Endothelial cell (in vitro differentiated cells): Measurements from ENCODE around the gene HTR3D. TPM values are rescaled to one million over a fixed set of nuclear protein-coding genes. Genes with fewer than 3 reads are reported as not detected.
"Not testable (repeated sequence)": the region's sequence is repeated elsewhere in the genome, so short reads cannot be mapped to it uniquely, and the experiment has no call there.

ENCODE experiments used
- DNase-seq: peaks from one replicate; pipeline ENCODE4 v3.0.0; 2021; ENCODE audit warnings: low spot score
- H3K27ac Mint-ChIP-seq: one replicate; pipeline ENCODE4 v1.8.0; 2021; ENCODE audit warnings: mixed read lengths, inconsistent platforms; ENCODE audit not compliant: unreplicated experiment
- H3K27me3 Mint-ChIP-seq: one replicate; pipeline ENCODE4 v1.8.0; 2021; ENCODE audit warnings: mild to moderate bottlenecking, moderate library complexity, mixed read lengths, inconsistent platforms; ENCODE audit not compliant: unreplicated experiment
- H3K36me3 Mint-ChIP-seq: one replicate; pipeline ENCODE4 v1.8.0; 2021; ENCODE audit warnings: mild to moderate bottlenecking, low read depth, mixed read lengths, inconsistent platforms; ENCODE audit not compliant: unreplicated experiment
- H3K4me1 Mint-ChIP-seq: one replicate; pipeline ENCODE4 v1.8.0; 2021; ENCODE audit warnings: mild to moderate bottlenecking, mixed read lengths, inconsistent platforms; ENCODE audit not compliant: unreplicated experiment
- H3K4me3 Mint-ChIP-seq: one replicate; pipeline ENCODE4 v1.8.0; 2021; ENCODE audit warnings: mild to moderate bottlenecking, mixed read lengths, inconsistent platforms; ENCODE audit not compliant: unreplicated experiment
- H3K9me3 Mint-ChIP-seq: one replicate; pipeline ENCODE4 v1.8.0; 2021; ENCODE audit warnings: mixed read lengths, inconsistent platforms; ENCODE audit not compliant: unreplicated experiment
- total RNA-seq: library from RNA; stranded (reverse); fragmentation: NEBNext Ultra II Directional; extraction: Animal tissue kit (Norgen Biotek cat#: 25700); gene quantifications from one replicate; pipeline ENCODE4 v1.2.1, GENCODE V29; 2021; ENCODE audit not compliant: unreplicated experiment
- TF ChIP-seq, protein P1 (sequence below): fragments of 200-600 bp; sonication (generic); IDR thresholded peaks from one replicate; pipeline ENCODE4 v1.5.0; 2021; ENCODE audit warnings: antibody characterized with exemption; ENCODE audit not compliant: unreplicated experiment

The HTR3D gene
- total RNA-seq, 1 donor from 2014 or later, result not detected

DNA sequence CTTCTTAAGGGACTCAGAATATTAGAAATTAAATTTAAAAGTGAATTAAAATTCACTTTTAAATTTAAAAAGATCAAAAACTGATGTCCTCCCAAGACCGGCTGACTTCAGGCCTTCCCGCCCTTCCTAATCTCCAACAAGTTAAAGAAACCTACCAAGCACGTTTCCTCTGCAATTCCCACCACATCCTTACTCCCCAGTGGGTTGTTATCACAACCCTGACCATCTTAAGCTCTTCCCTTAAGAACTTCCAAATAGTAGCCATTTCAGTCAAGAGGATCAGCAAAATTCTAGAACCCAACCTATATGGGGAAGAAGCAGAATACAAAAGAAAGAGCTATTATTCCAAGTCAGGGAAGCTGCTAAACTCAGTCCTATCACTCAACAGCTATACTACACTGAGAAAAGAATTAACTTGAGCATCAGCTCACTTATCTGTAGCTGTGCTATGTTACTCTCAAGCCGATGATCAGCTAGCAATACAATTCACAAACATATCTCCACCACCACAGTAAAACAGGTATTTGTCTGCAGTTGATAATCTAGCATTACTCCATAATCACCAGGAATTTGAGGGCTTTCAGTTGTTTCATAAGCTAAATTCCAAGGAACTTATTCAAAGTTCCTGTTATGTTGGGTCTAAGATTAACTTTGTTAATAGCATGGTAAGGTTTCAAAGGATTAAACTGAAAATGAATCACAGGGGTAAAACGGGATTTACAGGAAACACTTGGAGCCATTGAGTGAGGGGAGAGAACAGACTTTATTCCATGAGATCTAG lies 28.2 kb upstream of the HTR3D start:
- H3K4me3 Mint-ChIP-seq, result no peak overlapping the region
- no peaks in the 10 kb centered on the region for H3K9me3 Mint-ChIP-seq
- peaks cover 5% of the 10 kb centered on the region for H3K27me3 Mint-ChIP-seq

DNA sequence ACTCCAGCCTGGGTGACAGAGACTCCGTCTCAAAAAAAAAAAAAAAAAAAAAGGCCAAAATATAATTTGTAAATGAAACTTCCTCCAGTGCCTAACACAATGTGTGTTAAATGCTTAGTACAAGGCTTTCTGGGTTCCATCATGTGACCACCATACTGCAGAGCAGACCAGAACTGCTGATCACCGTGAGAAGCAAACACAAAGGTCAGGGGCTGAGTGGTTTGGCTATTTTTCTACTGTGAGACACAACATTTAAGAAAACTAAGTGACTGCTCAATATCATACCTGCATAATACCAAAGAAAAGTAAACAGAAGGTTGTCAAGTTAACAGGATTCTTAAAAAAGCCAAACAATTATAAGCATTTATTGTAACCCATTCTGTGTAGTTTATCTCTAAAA lies 27.1 kb upstream of the HTR3D start:
- peaks cover 5% of the 10 kb centered on the region for H3K27me3 Mint-ChIP-seq
- H3K4me3 Mint-ChIP-seq, result no peak overlapping the region
- TF ChIP-seq, protein P1, sequence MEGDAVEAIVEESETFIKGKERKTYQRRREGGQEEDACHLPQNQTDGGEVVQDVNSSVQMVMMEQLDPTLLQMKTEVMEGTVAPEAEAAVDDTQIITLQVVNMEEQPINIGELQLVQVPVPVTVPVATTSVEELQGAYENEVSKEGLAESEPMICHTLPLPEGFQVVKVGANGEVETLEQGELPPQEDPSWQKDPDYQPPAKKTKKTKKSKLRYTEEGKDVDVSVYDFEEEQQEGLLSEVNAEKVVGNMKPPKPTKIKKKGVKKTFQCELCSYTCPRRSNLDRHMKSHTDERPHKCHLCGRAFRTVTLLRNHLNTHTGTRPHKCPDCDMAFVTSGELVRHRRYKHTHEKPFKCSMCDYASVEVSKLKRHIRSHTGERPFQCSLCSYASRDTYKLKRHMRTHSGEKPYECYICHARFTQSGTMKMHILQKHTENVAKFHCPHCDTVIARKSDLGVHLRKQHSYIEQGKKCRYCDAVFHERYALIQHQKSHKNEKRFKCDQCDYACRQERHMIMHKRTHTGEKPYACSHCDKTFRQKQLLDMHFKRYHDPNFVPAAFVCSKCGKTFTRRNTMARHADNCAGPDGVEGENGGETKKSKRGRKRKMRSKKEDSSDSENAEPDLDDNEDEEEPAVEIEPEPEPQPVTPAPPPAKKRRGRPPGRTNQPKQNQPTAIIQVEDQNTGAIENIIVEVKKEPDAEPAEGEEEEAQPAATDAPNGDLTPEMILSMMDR, result no peak
- no peaks in the 10 kb centered on the region for H3K9me3 Mint-ChIP-seq
- no peak overlapping the region for H3K27ac Mint-ChIP-seq
- H3K4me1 Mint-ChIP-seq, result peaks cover 25% of the 10 kb centered on the region
- DNase-seq, result no peak
- peaks cover 4% of the 10 kb centered on the region for H3K36me3 Mint-ChIP-seq

More for the DNA sequence above, 28.2 kb upstream of the HTR3D start:
- Mint-ChIP-seq H3K4me1 (peaks cover 25% of the 10 kb centered on the region), H3K27ac (no peak overlapping the region), H3K36me3 (peaks cover 4% of the 10 kb centered on the region)
- TF ChIP-seq, protein P1, result no peak
- no peak for DNase-seq

DNA sequence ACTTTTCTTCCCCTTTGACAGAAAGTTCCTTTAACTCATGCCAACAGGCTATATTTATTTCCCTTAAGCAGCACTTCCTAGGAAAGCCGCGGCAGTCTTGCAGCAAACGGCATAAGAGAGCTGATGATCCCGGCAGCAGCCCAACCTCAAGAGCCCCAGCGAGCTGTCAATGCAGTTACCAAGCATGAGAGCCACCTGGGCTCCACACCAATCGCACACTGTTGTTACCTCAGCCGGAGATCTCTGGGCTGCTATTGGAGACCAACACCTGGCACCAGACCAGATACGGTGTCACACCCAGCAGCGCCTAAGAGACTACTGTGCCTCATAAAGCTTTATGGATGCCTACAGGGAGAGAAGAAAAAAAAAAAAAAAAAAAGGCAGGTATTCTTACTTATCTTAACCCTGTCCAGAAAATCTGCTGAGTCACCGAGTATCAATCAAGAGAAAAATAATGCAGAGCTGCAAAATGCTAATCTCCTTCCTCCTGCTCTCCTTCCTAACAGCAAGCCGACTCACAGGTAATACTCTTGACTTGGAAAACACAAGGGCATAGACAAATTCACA lies 25.5 kb upstream of the HTR3D start:
- TF ChIP-seq, protein P1, result no peak
- Mint-ChIP-seq H3K4me3 (no peak overlapping the region), H3K27me3 (peaks cover 6% of the 10 kb centered on the region), H3K9me3 (no peaks in the 10 kb centered on the region), H3K27ac (peak overlapping the region; percentile 59), H3K36me3 (peaks cover 4% of the 10 kb centered on the region), H3K4me1 (peaks cover 25% of the 10 kb centered on the region)
- peak; percentile 22 for DNase-seq

DNA sequence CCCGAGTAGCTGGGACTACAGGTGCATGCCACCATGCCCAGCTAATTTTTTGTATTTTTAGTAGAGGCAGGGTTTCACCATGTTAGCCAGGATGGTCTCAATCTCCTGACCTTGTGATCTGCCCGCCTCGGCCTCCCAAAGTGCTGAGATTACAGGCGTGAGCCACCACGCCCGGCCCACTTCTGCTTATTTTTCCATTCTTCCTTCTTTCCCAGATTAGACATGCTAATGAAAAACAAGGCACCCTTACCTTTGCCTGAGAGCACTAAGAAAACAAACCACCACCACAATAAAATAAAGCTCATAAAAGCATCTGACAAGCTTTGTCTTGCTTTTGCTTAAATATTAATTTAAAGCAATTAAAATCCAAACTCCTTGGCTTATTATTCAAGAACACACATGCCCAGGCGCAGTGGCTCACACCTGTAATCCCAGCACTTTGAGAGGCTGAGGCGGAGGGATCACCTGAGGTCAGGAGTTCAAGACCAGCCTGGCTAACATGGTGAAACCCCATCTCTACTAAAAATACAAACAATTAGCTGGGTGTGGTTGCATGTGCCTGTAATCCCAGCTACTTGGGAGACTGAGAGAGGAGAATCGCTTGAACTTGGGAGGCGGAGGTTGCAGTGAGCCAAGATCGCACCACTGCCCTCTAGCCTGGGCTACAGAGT lies 24.3 kb upstream of the HTR3D start:
- DNase-seq, H3K9me3 Mint-ChIP-seq, H3K36me3 Mint-ChIP-seq, H3K27ac Mint-ChIP-seq, H3K4me3 Mint-ChIP-seq, H3K27me3 Mint-ChIP-seq: not testable (repeated sequence)
- peaks cover 25% of the 10 kb centered on the region for H3K4me1 Mint-ChIP-seq

DNA sequence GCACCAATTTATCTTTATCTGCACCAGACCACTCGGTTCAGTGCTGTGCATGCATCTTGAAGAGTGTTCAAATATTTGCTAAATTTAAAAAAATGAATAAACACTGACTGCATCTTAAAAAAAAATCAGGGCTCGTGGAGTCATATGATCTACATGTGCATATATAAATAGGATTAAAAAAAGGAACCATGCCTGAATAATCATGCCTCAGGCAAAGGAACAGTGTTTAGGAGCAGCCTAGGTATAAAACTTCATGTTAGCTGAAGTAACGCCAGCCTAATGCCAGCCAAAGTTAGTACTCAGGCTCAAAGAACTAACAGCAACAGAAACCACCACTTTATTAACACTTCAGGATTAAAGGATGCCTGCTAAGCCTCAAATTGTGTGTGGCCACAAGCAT lies 23.4 kb upstream of the HTR3D start:
- no peak overlapping the region for H3K4me3 Mint-ChIP-seq
- H3K4me1 Mint-ChIP-seq, result peaks cover 21% of the 10 kb centered on the region
- H3K27ac Mint-ChIP-seq, result no peak overlapping the region
- peaks cover 13% of the 10 kb centered on the region for H3K36me3 Mint-ChIP-seq
- peaks cover 7% of the 10 kb centered on the region for H3K27me3 Mint-ChIP-seq
- no peaks in the 10 kb centered on the region for H3K9me3 Mint-ChIP-seq
- no peak for DNase-seq
- TF ChIP-seq, protein P1, result no peak
